HG03442 (cell line): ENCODE data around the gene PSMB8.

Experiments used
- ATAC-seq: cut with Tn5 transposase; IDR thresholded peaks from one replicate; pipeline ENCODE4 v1.9.1; 2021; ENCODE audit warnings: mild to moderate bottlenecking, moderate library complexity; ENCODE audit not compliant: unreplicated experiment

The PSMB8 gene

GRCh38 chr6:32799740-32800139 is 44.1 kb downstream of the PSMB8 start:
- no peak for ATAC-seq

DNA sequence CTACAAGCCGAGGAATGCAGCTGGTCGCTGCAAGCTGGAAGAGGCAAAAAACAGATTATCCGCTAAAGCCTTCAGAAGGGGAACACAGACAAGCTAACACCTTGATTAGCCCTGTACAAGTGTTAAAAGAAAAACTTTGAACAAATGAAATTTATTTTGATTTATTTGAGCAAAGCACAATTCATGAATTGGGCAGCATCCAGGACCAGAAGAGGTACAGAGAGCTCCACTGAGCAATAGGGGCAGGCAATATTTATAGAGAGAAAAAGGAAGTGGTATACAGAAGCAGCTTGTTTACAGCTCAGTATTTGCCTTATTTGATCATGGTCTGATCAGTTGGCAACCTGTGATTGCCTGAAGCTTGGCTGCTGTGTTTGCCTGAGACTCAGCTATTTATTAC is 44.7 kb downstream of the PSMB8 start:
- ATAC-seq: no peak

GRCh38 chr6:32796848-32797776 is 46.7 kb downstream of the PSMB8 start:
- no peak for ATAC-seq

DNA sequence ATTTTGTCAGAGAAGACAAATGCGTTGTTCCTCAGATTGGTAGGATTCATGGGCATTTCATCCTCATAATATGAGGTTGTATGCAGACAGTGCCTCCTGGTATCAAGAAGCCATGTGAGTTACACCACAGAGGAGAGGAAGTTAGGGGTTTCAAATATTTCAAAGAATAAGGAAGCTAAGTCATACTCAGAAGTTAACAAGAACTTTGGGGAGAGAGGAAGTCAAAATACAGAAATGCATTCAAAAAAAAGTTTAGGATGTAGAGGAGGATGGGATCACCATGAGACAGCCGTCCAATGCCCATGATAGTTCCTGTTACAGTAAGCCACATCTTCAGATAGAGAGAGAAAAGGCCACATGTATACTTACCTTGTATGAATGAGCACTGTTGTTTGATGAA is 49.3 kb downstream of the PSMB8 start:
- ATAC-seq: no peak

- ATAC-seq: no peak
These were observed 50.9 kb downstream of the PSMB8 start for GRCh38 chr6:32792901-32793435.
